HCEC 1CT (cell line): ENCODE measurements around the gene SVEP1.

ENCODE experiments used
- DNase-seq: peaks from one replicate; pipeline ENCODE4 v3.0.0-alpha.2; 2017

The SVEP1 gene

DNA sequence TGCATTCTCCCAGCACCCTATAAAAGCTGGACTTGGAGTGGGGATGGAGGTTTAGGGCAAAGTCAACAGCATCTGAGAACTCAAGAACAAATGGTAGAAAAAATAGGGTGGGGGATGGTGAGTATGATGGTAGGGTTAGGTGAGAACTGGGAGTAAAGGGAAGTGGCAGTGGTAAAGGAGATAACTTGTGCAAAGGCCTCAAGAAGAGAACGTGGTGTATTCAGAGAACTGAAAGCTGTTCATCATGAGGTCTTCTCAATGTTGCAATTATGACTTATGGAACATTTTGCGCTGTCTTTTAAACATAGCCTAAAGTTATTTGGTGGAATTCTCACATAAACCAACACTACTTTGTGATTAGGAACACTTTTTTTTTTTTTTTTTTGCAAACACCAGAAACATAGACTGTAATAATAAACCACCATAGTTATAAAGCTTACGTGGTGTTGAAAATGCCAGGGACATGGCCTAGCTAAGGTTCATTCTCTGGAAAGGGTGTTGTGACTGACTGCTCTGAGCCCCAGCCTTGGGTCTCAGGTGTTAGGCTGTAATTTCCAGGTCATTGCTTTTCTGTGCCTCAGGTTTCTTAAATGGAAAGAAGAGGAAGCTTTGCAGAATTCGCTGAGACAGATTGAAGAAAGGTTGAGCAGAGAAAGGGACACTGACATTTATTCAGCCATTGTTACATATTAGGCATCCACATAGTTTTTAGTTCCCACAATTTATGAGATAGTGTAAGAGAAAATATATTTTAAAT lies 222.7 kb downstream of the SVEP1 start:
- no peak for DNase-seq

DNA sequence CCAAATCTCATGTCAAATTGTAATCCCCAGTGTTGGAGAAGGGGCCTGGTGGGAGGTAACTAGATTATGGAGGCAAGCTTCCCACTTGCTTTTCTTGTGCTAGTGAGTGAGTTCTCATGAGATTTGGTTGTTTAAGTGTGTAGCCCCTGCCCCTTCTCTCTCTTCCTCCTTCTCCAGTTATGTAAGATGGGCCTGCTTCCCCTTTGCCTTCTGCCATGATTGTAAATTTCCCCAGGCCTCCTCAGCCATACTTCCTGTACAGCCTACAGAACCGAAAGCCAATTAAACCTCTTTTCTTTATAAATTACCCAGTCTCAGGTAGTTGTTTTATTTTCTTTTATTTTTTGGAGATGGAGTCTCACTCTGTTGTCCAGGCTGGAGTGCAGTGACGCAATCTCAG lies 223.6 kb downstream of the SVEP1 start:
- no peak for DNase-seq

- peak; percentile 77 for DNase-seq
Observed at GRCh38 chr9:110351009-110351467, 228.5 kb downstream of the SVEP1 start.

DNA sequence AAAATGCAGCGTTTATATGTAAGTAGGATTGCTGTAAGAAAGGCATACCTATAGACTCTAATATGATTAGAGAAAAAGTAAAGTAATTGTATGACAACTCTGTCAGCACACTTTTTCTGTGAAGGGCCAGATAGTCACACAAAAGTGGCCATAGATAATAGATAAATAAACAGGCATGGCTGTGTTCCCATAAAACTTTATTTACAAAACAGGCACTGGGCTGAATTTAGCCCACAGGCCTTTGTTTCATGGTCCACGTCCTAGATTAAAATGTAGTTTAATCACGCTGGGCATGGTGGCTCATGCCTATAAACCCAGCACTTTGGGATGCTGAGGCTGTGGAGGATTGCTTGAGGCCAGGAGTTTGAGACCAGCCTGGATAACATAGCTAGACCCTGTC lies 233.2 kb downstream of the SVEP1 start:
- DNase-seq: no peak

DNA sequence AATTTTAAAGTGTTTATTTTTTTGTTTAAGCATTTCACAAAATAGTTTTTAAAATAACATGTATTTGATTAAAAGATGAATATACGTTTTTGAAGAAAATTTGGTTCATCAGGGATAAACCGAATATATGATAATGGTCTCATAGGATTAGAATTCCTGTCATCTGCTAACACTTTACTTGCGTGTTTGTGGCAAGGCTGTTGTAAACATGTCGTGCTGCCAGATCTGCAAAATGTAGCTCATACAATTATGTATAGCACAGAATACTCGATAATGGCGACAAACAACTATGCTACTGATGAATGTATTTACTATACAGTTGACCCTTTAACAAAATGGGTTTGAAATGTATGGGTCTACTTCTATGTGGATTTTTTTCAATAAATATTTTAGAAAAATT lies 234.7 kb downstream of the SVEP1 start:
- no peak for DNase-seq

DNA sequence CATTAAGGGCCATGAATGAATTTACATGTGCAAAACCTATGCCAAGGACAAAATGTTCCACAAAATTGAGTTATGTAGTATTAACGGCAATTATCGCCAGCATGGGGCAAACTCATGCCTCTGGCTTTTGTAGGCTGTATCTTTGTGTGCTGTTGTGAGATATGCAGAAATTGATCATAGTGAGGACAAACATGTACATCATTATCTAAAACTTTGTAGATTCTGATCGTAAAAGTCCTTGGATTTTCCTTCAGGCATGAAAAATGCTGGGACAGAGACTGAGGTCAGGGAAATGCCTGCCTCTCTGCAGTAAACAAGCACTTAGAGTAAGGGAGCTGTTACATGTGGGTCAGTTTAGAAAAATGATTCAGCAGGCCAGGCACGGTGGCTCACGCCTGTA lies 236.0 kb downstream of the SVEP1 start:
- no peak for DNase-seq

GRCh38 chr9:110340306-110340705 lies 239.2 kb downstream of the SVEP1 start:
- DNase-seq: no peak

GRCh38 chr9:110338143-110338542 lies 241.4 kb downstream of the SVEP1 start:
- DNase-seq: no peak

DNA sequence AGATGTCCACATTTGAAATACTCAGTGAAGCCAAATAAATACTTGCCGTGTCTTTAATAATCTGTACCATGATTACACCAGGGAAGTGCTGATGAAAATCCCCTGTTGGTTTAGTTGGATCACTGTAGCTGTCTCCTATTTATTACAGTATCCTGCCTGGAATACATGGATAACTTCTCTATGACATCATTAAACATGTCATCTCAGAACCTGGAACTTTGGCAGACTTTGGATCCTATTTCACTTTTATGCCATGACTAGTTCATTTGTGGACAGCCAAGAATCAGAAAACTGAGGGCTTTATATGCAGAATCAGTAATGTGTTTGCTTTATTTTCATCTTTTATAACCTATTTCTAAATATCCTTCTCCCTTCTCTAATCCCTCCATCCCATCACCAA lies 241.8 kb downstream of the SVEP1 start, which contains the start of gene TXNDC8:
TSS of gene TXNDC8 (minus strand) at position 137 of the 400 bp plus-strand sequence.
- peak; percentile 54 for DNase-seq

DNA sequence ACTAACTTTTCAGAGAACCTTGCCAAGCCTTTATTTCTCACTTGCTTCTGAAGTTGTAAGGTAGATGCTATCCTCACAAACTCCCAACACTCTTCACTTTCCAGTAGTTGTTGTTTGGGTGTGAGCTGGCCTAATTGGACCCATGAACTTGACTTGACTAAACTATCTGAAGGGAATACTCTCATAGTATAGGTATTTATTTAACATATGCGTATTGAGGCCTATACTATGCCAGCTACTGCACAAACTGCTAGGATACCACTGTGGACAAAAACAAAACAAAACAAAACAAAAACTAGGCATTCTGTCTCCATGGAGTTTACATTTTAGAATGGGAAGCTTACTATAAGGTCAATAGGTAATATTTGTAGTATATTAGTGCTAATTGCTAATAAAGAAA lies 243.2 kb downstream of the SVEP1 start:
- DNase-seq: no peak

- no peak for DNase-seq
Observed at GRCh38 chr9:110334871-110335270, 244.7 kb downstream of the SVEP1 start.

DNA sequence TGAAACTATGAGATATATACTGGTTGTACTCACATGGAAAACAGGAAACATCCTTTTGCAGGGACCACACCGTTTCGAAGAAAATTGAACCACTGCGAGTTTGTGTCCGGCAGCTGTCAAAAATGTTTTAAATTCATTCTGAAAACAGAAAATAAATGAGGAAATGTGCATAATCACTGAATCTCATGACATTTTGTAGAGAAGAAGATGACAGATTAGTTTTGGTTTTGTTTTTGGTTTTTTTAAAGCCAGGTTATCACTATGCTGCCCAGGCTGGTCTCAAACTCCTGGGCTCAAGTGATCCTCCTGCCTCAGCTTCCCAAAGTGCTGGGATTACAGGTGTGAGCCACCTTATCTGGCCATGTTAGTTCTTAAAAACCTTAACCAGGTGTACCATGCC lies 245.4 kb downstream of the SVEP1 start:
- DNase-seq: no peak

DNA sequence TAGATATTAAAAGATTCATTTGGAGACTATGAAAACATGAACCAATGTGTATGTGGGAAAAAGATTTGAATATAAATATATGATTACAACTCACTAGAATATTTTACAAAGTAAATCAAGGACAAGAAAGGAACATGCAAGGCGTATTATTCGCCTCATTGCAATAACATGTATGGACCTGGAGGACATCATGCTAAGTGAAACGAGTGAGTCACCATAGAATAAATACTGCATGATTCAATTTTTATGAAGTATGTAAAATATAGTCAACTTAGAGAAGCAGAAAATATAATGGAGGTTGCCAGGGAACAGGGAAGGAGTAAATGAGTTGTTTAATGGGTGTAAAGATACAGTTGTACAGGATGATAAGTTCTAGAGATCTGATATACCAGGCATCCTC lies 246.8 kb downstream of the SVEP1 start:
- no peak for DNase-seq

- DNase-seq: peak; percentile 64
Observed at GRCh38 chr9:110330484-110331105, 248.9 kb downstream of the SVEP1 start.

GRCh38 chr9:110329639-110330230 lies 249.8 kb downstream of the SVEP1 start:
- no peak for DNase-seq

GRCh38 chr9:110328763-110329162 lies 250.8 kb downstream of the SVEP1 start:
- DNase-seq: no peak

DNA sequence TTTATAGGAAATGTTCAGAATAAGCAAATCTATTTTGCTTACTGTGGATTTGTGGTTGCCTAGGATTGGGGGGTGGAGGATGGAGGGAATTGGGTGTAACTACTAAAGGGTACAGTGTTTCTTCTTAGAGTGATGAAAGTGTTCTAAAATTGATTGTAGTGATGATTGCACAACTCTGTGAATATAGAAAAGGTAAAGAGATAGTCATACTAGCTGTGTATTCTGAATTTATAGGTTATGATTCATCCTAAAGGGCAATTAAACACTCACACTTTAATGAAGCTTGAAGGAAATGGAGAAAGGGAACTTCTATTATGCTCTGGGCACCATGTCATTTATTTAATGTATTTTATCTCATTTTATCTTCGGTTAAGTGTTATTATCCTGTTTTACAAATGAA lies 251.8 kb downstream of the SVEP1 start:
- DNase-seq: no peak

DNA sequence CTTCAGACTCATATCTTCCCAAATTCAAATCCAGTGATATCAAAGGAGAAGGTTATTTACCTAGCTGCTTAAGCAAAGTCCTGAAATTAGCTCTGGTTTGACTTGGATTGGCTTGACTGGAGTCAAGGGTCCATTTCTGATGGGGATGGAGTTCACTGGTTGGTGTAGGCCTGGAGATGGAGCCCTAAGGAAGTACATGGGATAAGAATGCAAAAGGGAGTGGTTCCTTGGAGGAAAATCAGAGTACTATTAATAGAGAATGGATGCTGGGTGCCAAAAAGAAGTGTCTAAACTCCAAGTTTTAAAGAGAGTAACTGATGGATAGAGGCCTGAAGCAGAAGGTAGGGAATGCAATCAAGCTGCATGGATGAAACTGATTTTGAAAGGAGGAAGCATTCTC lies 255.7 kb downstream of the SVEP1 start:
- DNase-seq: no peak

GRCh38 chr9:110320651-110321445 lies 258.7 kb downstream of the SVEP1 start:
- peak; percentile 53 for DNase-seq

GRCh38 chr9:110319781-110320492 lies 259.6 kb downstream of the SVEP1 start:
- peak; percentile 75 for DNase-seq

GRCh38 chr9:110317911-110318310 lies 261.6 kb downstream of the SVEP1 start:
- DNase-seq: no peak

- no peak for DNase-seq
Observed at GRCh38 chr9:110316261-110317075, 263.1 kb downstream of the SVEP1 start.
